Retina (tissue), 1 donor: Measurements from ENCODE around the gene ZNHIT1.
"Not testable (repeated sequence)": the region's sequence is repeated elsewhere in the genome, so short reads cannot be mapped to it uniquely, and the experiment has no call there.

ENCODE experiments used
- DNase-seq: peaks from one replicate; pipeline ENCODE4 v3.0.0-alpha.2; 2016

The ZNHIT1 gene

DNA sequence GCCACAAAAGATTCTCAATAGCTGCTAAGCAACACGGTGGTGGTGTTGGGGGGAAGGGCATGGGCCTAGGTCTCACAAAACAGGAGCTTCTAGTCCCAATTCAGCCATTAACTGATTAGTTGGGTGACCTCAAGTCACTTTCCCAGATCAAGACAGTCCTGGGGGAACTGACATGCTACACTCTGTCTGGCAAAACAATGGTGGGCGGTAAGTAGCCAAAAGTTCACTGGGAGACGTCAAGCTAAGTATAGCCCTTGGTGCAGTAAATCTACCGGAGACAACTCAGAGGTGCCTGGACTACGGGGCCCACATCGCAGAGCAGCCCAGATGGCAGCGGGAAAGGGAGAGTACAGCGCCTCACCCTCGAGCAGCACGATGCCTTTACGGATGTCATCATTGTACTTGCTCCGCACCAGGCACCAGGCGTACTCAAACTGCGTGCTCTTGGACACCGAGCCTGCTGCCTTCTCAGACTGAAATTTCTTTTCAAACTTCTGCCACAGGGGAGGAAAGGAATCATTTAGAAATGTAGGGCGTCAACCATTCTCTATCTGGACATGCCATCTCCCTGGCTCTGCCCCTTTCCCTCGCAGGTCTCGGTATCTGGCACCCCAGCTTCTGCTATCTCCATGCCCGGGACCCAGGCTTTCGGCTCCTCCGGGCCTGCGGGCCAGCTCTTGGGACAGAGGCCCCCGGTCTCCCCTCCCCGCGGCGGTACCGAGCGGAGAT is 25.8 kb downstream of the ZNHIT1 start:
- DNase-seq = no peak

DNA sequence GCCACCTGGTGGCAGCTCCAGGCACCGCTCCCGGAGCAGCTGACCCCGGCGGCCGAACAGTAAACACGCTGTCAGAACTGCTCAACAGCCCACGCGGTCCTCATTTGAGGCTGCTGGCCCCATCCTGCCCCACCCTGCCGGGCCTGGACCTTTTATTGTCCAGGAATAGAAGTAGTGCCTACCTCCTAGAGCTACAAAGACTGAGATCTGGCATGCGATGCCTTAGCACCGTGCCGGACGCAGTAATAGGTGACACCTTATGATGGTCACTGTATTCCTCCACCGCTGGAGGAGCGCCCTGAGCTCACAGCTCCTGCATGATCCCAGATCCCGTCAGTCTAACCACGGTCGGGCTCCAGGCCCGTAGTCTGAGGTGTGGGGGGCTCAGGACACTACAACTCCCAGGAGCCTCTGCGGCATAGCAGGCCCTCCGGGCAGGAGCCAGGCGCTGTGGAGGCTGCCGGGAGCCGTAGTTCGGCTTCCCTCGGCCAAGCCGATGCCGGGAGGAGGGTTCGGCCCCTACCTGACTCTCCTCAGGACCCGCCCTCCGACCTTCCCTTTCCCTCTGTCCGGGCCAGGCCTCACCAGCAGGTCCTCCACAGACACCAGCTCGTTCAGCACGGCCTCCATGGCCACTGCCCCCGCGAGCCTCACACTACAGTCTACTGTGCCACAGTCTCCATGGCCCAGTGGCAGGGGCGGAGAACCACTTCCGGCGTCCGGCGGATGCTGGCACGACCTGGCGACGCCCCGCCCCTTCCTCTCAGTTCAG is 26.6 kb downstream of the ZNHIT1 start, which contains the start of gene FIS1:
TSS of gene FIS1 (minus strand) at position 707 of the 772 bp plus-strand sequence. CDS start at position 630, 77 bp downstream.
- peak; percentile 99 for DNase-seq

DNA sequence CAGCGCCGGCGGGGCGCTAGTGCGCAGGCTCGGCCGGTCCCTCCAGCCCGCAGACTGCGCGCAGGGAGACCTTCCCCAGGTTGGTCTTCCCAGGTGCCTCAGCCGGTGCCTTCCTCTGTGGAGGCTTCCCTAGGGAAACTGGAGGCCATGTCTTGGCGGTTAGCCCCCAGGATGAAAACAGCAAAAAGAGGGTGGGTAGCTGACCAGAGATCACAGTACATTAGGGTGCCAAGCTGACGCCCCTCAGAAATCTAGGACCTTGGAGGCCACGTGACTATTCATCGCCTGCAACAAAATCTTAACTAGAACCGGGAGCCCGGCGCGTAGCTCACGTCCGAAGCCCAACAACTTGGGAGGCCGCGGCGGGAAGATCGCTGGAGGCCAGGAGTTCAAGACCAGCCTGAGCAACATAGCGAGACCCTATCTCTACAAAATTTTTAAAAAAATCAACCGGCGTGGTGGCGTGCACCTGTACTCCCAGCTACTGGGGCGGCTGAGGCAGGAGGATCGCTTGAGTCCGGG is 27.2 kb downstream of the ZNHIT1 start:
- DNase-seq = no peak

DNA sequence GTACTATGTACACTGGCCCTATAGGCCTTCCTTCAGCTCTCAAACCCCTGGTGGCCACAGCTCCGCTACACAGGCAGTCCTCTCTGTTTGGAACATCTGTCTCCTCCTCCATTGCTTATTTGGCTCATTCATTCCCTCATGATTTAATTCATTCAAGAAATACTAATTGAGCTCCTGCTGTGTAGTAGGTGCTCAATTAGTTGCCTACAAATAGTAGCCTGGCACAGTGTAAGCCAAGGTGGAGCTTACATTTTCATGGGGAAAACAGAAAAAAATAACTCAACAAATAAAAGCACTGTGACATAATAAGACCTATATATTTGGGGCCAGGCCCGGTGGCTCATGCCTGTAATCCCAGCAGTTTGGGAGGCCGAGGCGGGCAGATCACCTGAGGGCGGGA is 30.3 kb downstream of the ZNHIT1 start:
- DNase-seq = no peak

DNA sequence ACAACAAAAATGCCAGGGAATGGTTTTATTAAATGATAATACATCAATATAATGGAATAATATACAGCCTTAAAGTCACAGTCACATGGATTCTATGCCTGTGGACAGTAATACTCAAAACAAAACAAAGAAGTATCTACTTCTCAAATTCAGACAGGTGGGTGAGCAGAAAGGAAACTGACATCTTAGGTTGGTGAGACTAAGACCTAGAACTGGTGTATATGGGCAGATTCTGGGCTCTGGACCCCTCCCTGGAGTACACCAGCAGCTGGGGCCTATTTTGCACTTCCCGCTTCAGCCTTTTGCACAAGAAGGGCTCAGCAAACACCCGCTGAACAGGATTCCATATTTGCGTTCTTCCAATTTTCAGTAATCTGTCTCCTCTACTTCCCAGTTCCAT is 32.4 kb downstream of the ZNHIT1 start:
- no peak for DNase-seq

DNA sequence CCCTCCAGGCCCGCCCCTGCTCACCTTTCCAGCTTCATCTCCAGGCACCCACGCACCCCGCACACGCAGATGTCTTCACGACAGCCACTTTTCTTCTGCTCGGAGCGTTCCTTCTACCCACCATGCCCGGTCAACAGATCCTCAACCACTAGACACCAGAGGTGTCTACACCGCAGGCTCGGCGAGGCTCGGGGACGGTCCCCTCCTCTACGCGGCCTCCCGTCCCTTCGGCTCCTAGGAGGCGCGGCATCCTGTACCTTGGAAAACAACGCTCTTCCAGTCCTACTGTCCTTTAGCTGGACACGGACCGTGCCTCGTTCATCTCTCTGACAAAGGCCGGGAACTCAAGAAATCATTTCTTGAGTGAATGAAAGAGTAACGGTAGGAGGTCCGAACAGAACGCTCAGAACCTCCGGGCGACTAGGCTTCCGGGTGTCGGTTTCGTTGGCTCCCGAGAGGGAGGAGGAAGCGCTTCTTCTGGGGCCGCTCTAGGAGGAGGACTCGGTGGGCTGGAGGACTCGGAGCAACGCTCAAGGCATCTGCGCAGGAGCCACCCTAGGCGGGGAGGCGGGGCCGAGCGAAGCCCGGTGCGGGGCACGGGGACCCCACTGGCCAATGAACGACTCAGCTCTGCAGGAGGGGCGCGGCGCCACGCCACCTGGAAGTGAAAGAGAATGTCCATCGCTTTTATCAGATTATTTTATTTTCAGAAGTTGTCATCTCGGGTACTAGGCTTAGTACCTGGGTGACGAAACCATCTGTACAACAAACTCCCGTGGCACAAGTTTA is 34.1 kb downstream of the ZNHIT1 start:
- peak; percentile 96 for DNase-seq

DNA sequence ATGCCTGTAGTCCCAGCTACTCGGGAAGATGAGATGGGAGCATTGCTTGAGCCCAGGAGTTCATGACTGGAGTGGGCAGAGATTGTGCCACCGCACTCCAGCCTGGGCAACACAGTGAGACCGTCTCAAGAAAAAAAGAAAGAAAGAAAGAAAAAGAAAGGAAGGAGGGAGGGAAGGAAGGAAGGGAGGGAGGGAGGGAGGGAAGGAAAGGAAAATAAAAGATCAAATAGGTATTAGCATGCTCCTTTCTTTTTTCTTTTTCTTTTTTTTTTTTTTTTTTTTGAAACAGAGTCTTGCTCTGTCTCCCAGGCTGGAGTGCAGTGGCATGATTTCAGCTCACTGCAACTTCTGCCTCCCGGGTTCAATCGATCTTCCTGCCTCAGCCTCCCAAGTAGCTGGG is 35.2 kb downstream of the ZNHIT1 start:
- not testable (repeated sequence) for DNase-seq

DNA sequence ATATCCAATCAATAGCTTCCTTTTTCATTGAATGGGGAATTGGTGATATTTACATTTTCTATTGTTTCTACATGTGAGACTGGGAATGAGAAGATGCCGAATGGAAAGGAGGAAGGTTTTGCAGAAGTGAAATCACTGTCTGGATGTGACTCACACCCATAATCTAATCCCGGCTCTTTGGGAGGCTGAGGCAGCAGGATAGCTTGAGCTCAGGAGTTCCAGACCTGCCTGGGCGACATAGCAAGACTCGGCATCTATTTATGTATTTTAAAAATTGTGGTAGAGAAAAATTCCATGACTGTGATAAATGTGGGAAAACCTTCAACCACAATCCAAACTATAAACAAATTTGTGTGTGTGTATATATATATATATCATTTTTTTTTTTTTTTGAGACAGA is 37.8 kb downstream of the ZNHIT1 start:
- no peak for DNase-seq

DNA sequence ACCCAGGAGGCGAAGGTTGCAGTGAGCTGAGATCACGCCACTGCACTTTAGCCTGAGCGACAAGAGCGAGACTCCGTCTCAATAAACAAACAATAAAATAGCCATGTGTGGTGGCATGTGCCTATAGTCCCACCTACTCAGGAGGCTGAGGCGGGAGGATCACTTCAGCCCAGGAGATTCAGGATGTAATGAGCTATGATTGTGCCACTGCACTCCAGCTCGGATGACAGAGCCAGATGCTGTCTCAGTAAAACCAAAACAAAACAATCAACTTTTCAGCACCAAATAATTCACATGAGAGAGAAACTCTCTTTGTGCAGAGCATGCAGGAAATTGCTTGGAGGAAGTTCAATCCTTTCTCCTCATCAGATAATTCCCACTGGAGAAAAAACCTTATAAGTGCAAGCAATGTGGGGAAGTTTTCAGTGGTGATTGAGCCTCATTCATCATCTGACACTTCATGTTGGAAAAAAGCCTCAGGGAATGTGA is 40.3 kb downstream of the ZNHIT1 start:
- DNase-seq = no peak

DNA sequence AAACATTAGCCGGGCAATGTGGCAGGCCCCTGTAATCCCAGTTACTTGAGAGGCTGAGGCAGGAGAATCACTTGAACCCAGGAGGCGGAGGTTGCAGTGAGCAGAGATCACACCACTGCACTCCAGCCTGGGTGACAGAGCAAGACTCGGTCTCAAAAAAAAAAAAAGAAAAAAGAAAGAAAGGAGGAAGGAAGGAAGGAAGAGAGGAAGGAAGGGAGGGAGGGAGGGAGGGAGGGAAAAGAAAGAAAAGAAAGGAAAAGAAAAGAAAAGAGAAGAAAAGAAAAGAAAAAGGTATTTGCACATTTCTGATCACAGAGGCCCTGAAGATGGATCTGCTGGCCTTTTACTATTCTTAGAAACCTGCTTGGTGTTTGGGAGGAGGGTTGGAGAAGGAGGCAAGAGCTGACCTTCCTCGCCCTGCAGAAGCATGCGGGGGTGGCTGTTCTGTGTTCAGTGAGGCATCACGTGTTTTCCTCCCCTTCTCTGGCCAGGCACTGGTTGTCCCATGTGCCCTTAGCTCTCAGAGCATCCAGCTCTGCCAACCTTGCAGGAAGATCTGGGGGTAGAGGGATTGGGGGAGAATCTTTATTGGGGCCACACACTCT is 46.2 kb downstream of the ZNHIT1 start:
- DNase-seq = not testable (repeated sequence)

DNA sequence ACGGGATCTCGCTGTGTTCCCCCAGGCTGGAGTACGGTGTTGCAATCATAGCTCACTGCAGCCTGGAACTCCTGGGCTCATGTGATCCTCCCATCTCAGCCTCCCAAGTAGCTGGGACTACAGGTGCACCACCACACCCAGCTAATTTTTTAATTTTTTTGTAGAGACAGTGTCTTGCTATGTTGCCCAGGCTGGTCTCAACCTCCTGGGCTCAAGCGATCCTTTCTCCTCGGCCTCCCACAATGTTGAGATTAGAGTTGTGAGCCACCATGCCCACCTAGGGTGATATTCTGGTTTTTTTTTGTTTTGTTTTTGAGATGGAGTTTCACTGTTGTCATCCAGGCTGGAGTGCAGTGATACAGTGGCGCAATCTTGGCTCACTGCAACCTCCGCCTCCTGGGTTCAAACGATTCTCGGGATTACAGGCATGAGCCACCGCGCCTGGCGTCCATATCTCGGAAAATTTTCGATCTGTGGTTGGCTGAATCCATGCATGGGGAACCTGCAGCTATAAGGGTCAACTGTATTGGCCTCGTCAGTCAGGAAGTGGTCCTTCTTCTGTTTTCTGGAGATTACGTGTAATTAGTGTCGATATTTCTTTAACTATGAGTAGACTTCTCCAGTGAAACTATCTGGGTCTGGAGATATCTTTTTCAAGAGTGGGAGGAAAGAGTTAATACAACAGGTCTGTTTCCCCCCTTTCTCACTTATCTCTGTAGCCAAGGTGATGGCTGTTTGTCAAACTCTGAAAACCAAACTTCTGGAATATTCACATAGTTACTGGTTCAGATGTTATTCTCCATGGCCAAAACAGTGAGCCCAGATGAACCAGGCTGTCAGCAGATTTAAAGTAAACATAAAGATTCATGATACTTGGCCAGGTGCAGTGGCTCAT is 47.9 kb downstream of the ZNHIT1 start:
- no peak for DNase-seq

DNA sequence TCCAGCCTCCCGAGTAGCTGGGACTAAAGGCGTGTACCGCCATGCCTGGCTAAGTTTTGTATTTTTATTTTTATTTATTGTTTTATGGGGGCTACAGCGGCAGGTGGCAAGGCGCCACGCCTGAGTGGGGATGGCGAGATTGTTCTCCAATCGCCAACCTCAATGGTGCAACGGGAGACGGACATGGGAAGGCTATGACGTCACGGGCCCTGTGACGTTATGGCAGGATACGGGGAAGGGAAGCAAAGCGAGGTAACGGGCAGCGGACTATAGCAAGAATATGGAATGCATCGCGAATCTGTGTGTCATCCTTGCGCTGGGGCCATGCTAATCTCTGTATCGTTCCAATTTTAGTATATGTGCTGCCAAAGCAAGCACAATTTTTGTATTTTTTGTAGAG is 51.7 kb downstream of the ZNHIT1 start:
- no peak for DNase-seq

DNA sequence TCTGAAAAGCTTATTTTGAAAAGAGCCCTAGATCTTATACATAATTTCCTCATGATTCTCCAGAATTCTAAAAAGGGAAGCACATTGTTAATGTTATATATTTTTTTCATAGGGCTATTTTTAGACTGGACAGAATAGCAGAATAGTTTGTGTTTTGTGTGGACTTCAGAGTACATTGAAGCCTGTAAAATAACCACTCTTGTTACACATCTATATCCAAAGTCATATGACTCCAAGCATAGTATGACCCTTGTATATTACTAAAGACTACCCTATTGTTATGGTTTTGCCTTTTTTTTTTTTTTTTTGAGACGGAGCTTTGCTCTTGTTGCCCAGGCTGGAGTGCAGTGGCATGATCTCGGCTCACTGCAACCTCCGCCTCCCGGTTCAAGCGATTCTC is 53.1 kb downstream of the ZNHIT1 start:
- DNase-seq = no peak

DNA sequence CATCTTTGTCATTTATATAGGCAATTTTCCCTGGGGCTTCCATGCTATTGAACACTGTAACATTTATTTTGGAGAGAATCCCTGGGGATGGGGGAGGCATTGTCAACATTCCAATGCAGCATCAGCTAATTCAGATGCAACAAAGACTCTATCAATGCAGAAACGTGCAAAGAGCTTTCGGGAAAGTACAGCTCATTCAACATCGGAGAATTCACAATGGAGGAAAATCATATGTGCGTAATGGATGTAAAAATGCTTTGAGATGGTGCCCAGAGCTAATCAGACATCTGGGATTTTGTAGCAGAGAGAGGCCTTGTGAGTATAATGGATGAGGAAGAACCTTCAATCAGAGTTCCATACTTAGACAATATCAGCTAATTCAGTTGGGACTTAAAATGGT is 55.2 kb downstream of the ZNHIT1 start:
- no peak for DNase-seq
